Osteoblast (primary cell): Measurements from ENCODE around the gene C8B. TPM values are rescaled to one million over a fixed set of nuclear protein-coding genes. Genes with fewer than 3 reads are reported as not detected.

Experiments used
- DNase-seq: peaks from one replicate; pipeline ENCODE4 v3.0.0; 2011; ENCODE audit warnings: low spot score, mixed read lengths; ENCODE audit not compliant: insufficient read length; ENCODE audit errors: missing footprints
- H2AFZ ChIP-seq: 2 replicates; pipeline ENCODE4 v1.6.0; 2011; ENCODE audit warnings: mild to moderate bottlenecking, low read length
- H3K27ac ChIP-seq: 2 replicates; pipeline ENCODE4 v1.5.1; 2011; ENCODE audit warnings: mild to moderate bottlenecking, low read depth, low read length, moderate library complexity
- H3K27me3 ChIP-seq: 2 replicates; pipeline ENCODE4 v1.6.0; 2012; ENCODE audit warnings: mild to moderate bottlenecking, control low read depth, inconsistent platforms, low read length, moderate library complexity; ENCODE audit not compliant: insufficient read depth
- H3K36me3 ChIP-seq: 2 replicates; pipeline ENCODE4 v1.5.1; 2011; ENCODE audit warnings: mild to moderate bottlenecking, low read length, control low read depth, moderate library complexity; ENCODE audit not compliant: insufficient read depth
- H3K4me1 ChIP-seq: 2 replicates; pipeline ENCODE4 v1.5.1; 2011; ENCODE audit warnings: mild to moderate bottlenecking, low read length, control low read depth, moderate library complexity; ENCODE audit not compliant: insufficient read depth
- H3K4me2 ChIP-seq: 2 replicates; pipeline ENCODE4 v1.6.0; 2011; ENCODE audit warnings: mild to moderate bottlenecking, low read length; ENCODE audit not compliant: insufficient read depth
- H3K4me3 ChIP-seq: fragments of 200-600 bp; sonication (generic); 3 replicates; pipeline ENCODE4 v1.5.1; 2012; ENCODE audit warnings: mild to moderate bottlenecking, low read length, inconsistent platforms; ENCODE audit not compliant: insufficient read depth
- H3K79me2 ChIP-seq: 2 replicates; pipeline ENCODE4 v1.6.0; 2012; ENCODE audit warnings: mild to moderate bottlenecking, low read length, control low read depth, inconsistent platforms; ENCODE audit not compliant: insufficient read depth
- H3K9me3 ChIP-seq: 2 replicates; pipeline ENCODE4 v1.5.1; 2011; ENCODE audit warnings: low read depth, low read length, control low read depth
- H4K20me1 ChIP-seq: 2 replicates; pipeline ENCODE4 v1.6.0; 2012; ENCODE audit warnings: mild to moderate bottlenecking, low read length, control low read depth; ENCODE audit not compliant: insufficient read depth
- total RNA-seq: library from RNA; depleted of rRNA; stranded (reverse); fragments of >200 nt; gene quantifications from 2 replicates; pipeline ENCODE4 v1.2.3, GENCODE V29; 2012
- TF ChIP-seq, protein P1 (sequence below): IDR thresholded peaks from 2 replicates; pipeline ENCODE4 v1.5.1; 2011; ENCODE audit warnings: mild to moderate bottlenecking, low read depth, low read length, moderate library complexity; ENCODE audit errors: extremely low read depth

C8B gene
- total RNA-seq, 1 donor = not detected

DNA sequence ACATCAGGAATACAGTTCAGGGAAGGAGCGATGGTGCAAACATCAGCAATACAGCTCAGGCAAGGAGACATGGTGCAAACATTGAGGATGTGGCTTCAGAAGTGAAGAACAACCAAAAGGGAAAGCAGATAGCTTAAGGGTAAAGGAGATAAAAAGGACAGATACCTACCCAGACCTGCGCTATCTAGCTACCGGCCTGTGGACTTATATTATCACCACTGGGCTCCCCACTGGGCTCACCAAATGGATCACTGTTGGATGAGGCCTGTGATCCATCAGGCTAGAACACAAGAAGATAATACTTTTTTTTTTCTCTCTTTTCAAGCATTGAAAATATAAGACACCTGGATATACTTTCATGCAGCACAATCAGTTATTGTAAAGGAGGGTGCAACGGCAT, 44.7 kb upstream of the C8B start:
- no peak overlapping the region for H3K4me2 ChIP-seq
- DNase-seq = no peak
- no peak overlapping the region for H3K4me3 ChIP-seq
- H3K4me1 ChIP-seq = no peaks in the 10 kb centered on the region
- H3K27ac ChIP-seq = no peak overlapping the region
- no peak overlapping the region for H2AFZ ChIP-seq
- H4K20me1 ChIP-seq = no peaks in the 10 kb centered on the region
- H3K27me3 ChIP-seq = no peaks in the 10 kb centered on the region
- H3K36me3 ChIP-seq = no peaks in the 10 kb centered on the region
- TF ChIP-seq, protein P1, sequence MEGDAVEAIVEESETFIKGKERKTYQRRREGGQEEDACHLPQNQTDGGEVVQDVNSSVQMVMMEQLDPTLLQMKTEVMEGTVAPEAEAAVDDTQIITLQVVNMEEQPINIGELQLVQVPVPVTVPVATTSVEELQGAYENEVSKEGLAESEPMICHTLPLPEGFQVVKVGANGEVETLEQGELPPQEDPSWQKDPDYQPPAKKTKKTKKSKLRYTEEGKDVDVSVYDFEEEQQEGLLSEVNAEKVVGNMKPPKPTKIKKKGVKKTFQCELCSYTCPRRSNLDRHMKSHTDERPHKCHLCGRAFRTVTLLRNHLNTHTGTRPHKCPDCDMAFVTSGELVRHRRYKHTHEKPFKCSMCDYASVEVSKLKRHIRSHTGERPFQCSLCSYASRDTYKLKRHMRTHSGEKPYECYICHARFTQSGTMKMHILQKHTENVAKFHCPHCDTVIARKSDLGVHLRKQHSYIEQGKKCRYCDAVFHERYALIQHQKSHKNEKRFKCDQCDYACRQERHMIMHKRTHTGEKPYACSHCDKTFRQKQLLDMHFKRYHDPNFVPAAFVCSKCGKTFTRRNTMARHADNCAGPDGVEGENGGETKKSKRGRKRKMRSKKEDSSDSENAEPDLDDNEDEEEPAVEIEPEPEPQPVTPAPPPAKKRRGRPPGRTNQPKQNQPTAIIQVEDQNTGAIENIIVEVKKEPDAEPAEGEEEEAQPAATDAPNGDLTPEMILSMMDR = no peak
- no peaks in the 10 kb centered on the region for H3K9me3 ChIP-seq
- H3K79me2 ChIP-seq = no peaks in the 10 kb centered on the region

DNA sequence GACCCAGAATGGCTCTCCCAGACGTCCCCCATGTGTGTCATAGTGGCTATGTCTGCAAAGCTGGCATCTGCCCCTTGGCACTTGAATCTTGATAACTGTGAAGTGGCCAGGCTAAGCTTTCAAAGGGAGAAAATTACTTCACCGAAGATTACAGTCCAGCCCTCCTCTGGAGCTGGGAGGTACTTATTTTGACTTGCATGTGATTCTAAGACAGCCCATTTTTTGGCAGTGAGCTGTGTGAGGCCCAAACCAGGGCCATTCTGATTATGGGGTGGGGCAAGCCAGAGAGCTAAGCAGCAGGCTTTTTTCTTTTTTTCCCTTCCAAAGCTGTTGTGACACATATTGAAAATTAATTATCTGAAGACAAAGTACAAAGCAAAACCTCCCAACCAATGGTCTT, 42.1 kb upstream of the C8B start:
- no peak overlapping the region for H2AFZ ChIP-seq
- H3K4me1 ChIP-seq = no peaks in the 10 kb centered on the region
- no peaks in the 10 kb centered on the region for H4K20me1 ChIP-seq
- H3K79me2 ChIP-seq = no peaks in the 10 kb centered on the region
- no peak overlapping the region for H3K4me3 ChIP-seq
- H3K36me3 ChIP-seq = no peaks in the 10 kb centered on the region
- no peak overlapping the region for H3K27ac ChIP-seq
- H3K27me3 ChIP-seq = no peaks in the 10 kb centered on the region
- DNase-seq = no peak
- H3K9me3 ChIP-seq = no peaks in the 10 kb centered on the region
- H3K4me2 ChIP-seq = no peak overlapping the region
- TF ChIP-seq, protein P1 = no peak

DNA sequence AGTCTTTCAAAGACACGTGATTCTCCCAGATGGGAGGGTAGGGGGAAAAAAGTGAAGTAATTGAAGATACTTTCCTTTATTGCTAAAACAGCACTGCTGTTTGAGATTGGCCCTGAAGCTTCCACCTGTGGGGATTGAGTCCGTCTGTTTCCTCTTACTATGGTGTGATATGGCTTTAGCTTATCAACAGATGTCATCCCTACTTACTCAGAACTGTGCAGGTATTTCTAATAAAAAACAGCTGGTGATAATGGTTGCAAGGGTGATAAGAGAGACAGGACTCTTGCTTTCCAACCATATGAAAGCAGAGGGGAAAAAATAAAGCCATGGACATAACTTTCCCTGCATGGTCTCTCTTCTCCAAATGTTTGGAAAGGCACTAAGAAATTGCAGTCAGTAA, 41.7 kb upstream of the C8B start:
- Histone ChIP-seq H3K9me3 (no peaks in the 10 kb centered on the region), H3K36me3 (no peaks in the 10 kb centered on the region), H3K4me2 (no peak overlapping the region), H2AFZ (no peak overlapping the region), H3K4me1 (no peaks in the 10 kb centered on the region), H4K20me1 (no peaks in the 10 kb centered on the region), H3K79me2 (no peaks in the 10 kb centered on the region), H3K27ac (no peak overlapping the region), H3K4me3 (no peak overlapping the region), H3K27me3 (no peaks in the 10 kb centered on the region)
- TF ChIP-seq, protein P1 = no peak
- DNase-seq = no peak

- H3K4me1 ChIP-seq = no peaks in the 10 kb centered on the region
- no peak for DNase-seq
- H3K36me3 ChIP-seq = no peaks in the 10 kb centered on the region
- no peak overlapping the region for H2AFZ ChIP-seq
- no peak overlapping the region for H3K4me2 ChIP-seq
- no peaks in the 10 kb centered on the region for H3K27me3 ChIP-seq
- TF ChIP-seq, protein P1 = no peak
- H4K20me1 ChIP-seq = no peaks in the 10 kb centered on the region
- no peak overlapping the region for H3K27ac ChIP-seq
- no peaks in the 10 kb centered on the region for H3K9me3 ChIP-seq
- H3K79me2 ChIP-seq = no peaks in the 10 kb centered on the region
- H3K4me3 ChIP-seq = no peak overlapping the region
Measured at GRCh38 chr1:57003398-57004139, 37.8 kb upstream of the C8B start.
